Stimulated activated CD8-positive, alpha-beta memory T cell treated with anti-CD3 and anti-CD28 coated beads, Interleukin-12 subunit alpha, Interleukin-12 subunit beta, amount 100 ng/mL, for 24 hours (primary cell): Measurements from ENCODE around the gene SMIM41.

Source experiments
- DNase-seq: peaks from one replicate; pipeline ENCODE4 v3.0.0-alpha.2; 2020; ENCODE audit errors: extremely low read depth

Gene SMIM41

GRCh38 chr12:52079576-52080402 is at the start of gene SMIM41:
SMIM41 (plus strand) TSS chr12:52079704; CDS start chr12:52079780, 76 bp downstream.
- no peak for DNase-seq

- DNase-seq = no peak
Observed at GRCh38 chr12:52032446-52032803, 47.1 kb upstream of the SMIM41 start.

GRCh38 chr12:52032804-52033445 is 46.6 kb upstream of the SMIM41 start:
- DNase-seq = peak; percentile 73

- DNase-seq = no peak
Observed at GRCh38 chr12:52033446-52034140, 45.9 kb upstream of the SMIM41 start.

DNA sequence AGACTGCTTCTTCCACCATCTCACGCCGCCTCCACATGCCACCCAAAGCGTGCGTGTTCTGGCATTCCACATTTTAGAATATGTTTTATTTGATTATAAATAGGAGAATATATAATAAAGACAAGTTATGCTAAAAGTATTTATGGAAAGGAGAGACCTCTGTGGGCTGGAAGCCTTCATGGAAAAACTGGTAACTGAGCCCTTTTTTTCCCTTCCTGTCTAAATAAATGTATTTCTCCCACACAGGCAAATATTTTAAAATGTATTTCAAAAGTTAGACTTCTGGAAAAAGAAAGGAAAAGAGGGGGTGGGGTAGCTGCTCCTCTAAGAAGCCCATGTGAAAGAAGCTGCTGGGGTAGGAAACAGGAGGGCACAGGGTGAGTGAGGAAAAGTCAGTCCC is 44.3 kb upstream of the SMIM41 start:
- DNase-seq = no peak

GRCh38 chr12:52035926-52036325 is 43.6 kb upstream of the SMIM41 start:
- no peak for DNase-seq

DNA sequence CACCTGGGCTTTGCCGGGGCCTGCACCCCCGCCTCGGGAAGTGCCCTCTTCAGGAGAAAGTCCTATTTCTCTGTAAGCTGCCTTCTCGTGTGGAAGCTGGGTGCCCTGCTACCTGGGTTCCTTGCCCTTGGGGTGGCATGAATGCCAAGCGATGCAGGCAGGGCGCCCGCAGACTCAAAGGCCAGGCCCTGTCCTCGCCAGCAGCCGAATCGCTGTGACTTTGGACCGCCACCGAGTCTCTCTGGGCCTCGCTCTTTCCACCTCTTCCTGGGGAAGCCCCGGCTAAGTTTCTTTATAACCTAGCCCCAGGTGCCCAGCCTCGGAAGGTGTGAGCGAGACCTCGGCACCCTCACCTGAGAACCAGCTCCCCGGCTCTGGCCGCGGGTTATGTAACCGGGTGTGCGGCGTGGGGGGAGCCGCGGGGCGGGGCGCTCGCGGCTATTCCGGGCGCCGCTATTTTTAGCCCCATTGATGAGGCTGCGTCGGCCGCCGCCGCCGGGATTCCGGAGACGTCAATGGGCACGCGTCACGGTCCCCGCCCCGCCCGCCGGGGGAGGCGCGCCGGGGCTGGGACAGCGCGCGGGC is 42.8 kb upstream of the SMIM41 start:
- no peak for DNase-seq

- DNase-seq = no peak
Observed at GRCh38 chr12:52037248-52037861, 42.1 kb upstream of the SMIM41 start.

DNA sequence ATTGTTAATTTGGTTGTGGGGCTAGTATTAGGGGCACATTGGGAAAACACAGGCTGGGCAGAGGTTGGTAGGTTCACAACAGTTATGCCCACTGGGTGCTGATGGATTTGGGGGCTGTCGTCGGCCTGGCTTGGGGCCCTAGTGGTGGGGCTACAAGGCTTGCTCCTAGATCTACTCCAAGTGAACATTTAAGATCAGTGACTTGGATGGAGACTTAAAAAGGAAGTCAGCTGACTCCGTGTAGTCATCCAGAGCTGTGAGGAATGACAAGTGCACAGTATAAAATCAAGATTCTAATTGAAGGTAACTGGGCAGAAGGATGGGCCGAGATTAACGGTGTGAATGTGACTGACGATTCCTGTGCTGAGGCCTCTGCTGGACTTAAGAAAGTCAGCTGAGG is 41.1 kb upstream of the SMIM41 start:
- DNase-seq = no peak

GRCh38 chr12:52041035-52041434 is 38.5 kb upstream of the SMIM41 start:
- no peak for DNase-seq

DNA sequence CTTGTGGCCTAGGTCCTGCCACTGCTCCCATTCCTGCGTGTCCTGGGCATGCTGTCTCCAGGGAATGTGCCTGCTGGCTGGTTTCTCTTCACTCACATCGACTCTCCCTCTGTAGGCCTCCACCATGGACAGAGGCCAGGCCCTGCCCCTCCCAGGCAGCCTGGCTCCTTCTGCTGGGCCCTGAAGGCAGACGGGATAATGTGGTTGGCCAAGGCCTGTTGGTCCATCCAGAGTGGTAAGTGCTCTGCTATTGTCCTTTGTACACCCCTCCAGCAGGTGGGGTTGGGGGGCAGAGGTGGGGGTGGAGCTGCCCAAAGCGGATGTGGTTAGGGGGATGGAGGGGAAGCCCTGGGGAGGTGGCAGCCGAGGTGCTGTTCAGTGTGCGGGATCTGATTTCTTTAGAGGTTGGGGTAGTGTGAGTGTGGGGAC is 37.8 kb upstream of the SMIM41 start:
- no peak for DNase-seq

DNA sequence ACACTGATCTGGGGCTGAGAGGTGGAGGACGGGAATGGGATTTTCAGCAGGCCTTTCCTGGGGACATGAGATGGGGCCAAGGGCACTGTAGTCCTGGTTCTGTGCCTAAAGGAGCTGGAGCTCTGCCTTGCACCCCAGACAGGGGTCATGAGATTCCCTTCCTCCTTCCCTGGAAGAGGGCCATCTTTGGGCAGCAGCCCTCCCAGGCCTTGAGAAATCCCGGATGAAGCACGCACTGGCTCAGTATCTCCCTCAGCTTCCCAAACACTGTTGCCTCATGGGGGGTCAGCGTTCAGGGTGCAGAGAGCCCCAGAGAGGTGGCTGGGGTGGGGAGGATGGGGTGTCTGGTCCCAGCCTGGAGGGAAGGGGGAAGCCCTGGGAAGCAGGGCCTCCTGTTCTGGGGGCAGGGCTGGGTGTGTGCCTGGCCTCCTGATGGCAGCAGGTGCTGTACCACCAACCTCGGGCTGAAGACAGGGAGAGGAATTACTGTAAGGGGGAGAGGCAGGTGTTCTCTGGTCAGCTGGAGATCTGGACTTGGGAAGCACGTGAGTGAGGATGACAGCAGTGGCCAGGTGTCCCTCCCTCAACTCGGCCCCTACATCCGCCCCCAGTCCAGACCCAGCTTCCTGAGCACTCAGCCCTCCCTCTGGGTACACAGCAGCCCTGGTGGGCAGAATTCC is 36.7 kb upstream of the SMIM41 start:
- DNase-seq = no peak

GRCh38 chr12:52043386-52044212 is 35.9 kb upstream of the SMIM41 start:
- no peak for DNase-seq

GRCh38 chr12:52044292-52044983 is 35.1 kb upstream of the SMIM41 start:
- no peak for DNase-seq

DNA sequence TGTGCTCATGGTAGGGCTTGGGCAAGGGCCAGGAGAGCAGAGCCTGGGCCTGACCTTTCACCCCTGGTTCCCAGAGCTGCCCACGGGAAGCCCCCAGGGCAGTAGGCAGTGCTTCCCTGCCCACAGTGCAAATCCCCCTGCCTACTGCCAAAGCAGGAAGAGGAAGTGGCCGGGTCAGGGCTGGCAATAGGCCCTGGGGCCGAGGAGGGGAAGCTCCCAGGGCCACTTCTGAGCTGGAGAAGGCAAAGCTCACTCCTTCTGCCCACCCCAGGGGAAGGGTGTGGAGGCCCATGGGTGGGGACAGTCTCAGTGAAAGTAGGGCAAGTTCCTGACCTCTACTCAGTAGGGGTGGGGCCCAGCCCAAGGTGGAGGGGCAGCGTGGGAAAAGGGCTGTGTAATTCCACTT is 33.7 kb upstream of the SMIM41 start:
- DNase-seq = no peak

- DNase-seq = no peak
Observed at GRCh38 chr12:52046859-52047258, 32.6 kb upstream of the SMIM41 start.

GRCh38 chr12:52049286-52049685 is 30.2 kb upstream of the SMIM41 start:
- DNase-seq = no peak

GRCh38 chr12:52049688-52050087 is 29.8 kb upstream of the SMIM41 start:
- DNase-seq = no peak

DNA sequence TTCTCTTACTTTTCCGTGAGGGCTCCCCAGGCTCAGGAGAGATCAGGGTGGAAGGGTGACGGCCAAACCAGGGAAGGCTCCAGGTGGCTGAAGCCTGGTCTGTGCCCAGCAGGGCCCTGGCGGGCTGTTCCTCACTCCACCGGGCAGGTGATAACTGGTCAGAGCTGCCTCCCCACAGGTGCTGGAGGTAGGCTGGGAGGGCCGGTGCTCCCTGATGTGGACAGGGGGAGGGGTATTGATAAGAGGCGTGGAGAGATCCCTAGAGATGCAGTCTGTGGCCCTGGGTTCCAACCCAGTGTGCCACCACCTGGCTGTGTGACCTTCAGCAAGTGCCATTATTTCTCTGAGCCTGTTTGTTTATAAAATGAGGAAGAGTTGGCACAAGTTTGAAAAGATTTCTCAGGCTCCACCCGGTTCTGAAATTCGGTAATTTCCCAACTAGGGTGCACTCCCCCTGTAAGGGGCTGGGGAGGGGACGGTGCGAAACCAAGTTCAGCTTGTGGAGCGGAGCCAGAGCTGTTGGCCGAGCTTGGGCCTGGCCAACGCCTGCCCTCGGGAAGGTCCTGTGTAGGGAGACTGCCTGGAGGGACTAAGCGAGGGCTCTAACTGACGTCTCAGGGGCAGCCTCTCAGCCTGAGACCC is 29.3 kb upstream of the SMIM41 start:
- DNase-seq = no peak
